K562 (cell line): Measurements from ENCODE around the gene PIGQ. TPM values are rescaled to one million over a fixed set of nuclear protein-coding genes. Genes with fewer than 3 reads are reported as not detected.

ENCODE experiments used
- ATAC-seq: fragments of 200-7000 bp; cut with Tn5 transposase; 3 replicates; pipeline ENCODE4 v1.9.1; 2020; ENCODE audit warnings: moderate library complexity
- BruUV-seq: library from RNA; stranded (reverse); fragments of 400-500 nt; replicated peaks from 2 replicates; lab custom pipeline; 2021; lab: Mats Ljungman, UMichigan
- CTCF ChIA-PET: fragments of 300-600 bp; formaldehyde crosslinking; extraction: SDS; loops from one replicate; lab custom pipeline; 2021; ENCODE audit warnings: low intra/inter-chr PET ratio; lab: Yijun Ruan, JAX
- POLR2A ChIA-PET: fragments of 300-600, 350-650 bp; sonication (Branson Sonifier 250); formaldehyde crosslinking; extraction: SDS; loops from one replicate; lab custom pipeline; 2021; ENCODE audit warnings: antibody characterized with exemption, inconsistent platforms; lab: Yijun Ruan, JAX
- DNase-seq, 4 experiments: peaks; one replicate each; pipeline versions ENCODE4 v3.0.0 to v3.0.0-alpha.2; 2011 to 2018; ENCODE audit warnings: low spot score in 3 of 4, mixed read lengths in 3 of 4; ENCODE audit errors: extremely low read depth in 1 of 4
- FAIRE-seq: peaks from 2 replicates; lab custom pipeline; 2011; peaks lifted over from hg19 to GRCh38; lab: Jason Lieb, UNC
- H2AFZ ChIP-seq: 2 replicates; pipeline ENCODE4 v1.6.0; 2011; ENCODE audit warnings: low read depth, low read length, control low read depth, inconsistent platforms
- H3K27ac ChIP-seq: fragments of 200-600 bp; 3 replicates; pipeline ENCODE4 v1.8.0; 2011; ENCODE audit warnings: low read depth, mild to moderate bottlenecking, control low read depth, inconsistent platforms, low read length, moderate library complexity, mixed read lengths; ENCODE audit errors: extremely low read depth
- H3K27me3 ChIP-seq, 2 experiments: fragments of 300-600 bp in 1 of 2; 2 replicates in 1 of 2; 3 replicates in 1 of 2; pipeline versions ENCODE4 v1.6.0 to v1.8.0; 2011; ENCODE audit warnings: inconsistent platforms in 2 of 2, low read length in 2 of 2, mild to moderate bottlenecking in 1 of 2, mixed read lengths in 1 of 2, moderate library complexity in 1 of 2; ENCODE audit not compliant: control insufficient read depth in 2 of 2, insufficient read depth in 2 of 2
- H3K36me3 ChIP-seq: fragments of 300-600 bp; 3 replicates; pipeline ENCODE4 v1.8.0; 2011; ENCODE audit warnings: mild to moderate bottlenecking, low read length, inconsistent platforms; ENCODE audit not compliant: control insufficient read depth, insufficient read depth
- H3K4me1 ChIP-seq, 2 experiments: fragments of 200-600 bp in 1 of 2; replicated peaks in 1 of 2; 2 replicates in 1 of 2; 3 replicates in 1 of 2; pipeline versions ENCODE4 v1.5.1 to v1.8.0; 2011; ENCODE audit warnings: inconsistent platforms in 2 of 2, low read length in 2 of 2, mild to moderate bottlenecking in 1 of 2, mixed read lengths in 1 of 2, moderate library complexity in 1 of 2; ENCODE audit not compliant: control insufficient read depth in 2 of 2, insufficient read depth in 2 of 2
- H3K4me2 ChIP-seq: 2 replicates; pipeline ENCODE4 v1.6.1; 2011; ENCODE audit warnings: low read length, control low read depth, inconsistent platforms, mixed read lengths; ENCODE audit not compliant: insufficient read depth
- H3K4me3 ChIP-seq: fragments of 200-600 bp; sonication (generic), shearing (Covaris generic); 2 replicates; pipeline ENCODE4 v1.5.1; 2016; ENCODE audit warnings: control low read depth, inconsistent platforms
- H3K79me2 ChIP-seq: fragments of 200-600 bp; 3 replicates; pipeline ENCODE4 v1.8.0; 2011; ENCODE audit warnings: low read length, inconsistent platforms; ENCODE audit not compliant: control insufficient read depth, insufficient read depth
- H3K9ac ChIP-seq, 2 experiments: 2 replicates each; pipeline versions ENCODE4 v1.6.0 to v1.6.1; 2011; ENCODE audit warnings: low read depth in 2 of 2, low read length in 2 of 2, control low read depth in 1 of 2, inconsistent platforms in 1 of 2, mild to moderate bottlenecking in 1 of 2, mixed read lengths in 1 of 2; ENCODE audit not compliant: insufficient read depth in 1 of 2
- H3K9me1 ChIP-seq: one replicate; pipeline ENCODE4 v1.6.0; 2011; ENCODE audit warnings: inconsistent platforms, mild to moderate bottlenecking, low read length, moderate library complexity; ENCODE audit not compliant: control insufficient read depth, insufficient read depth
- H3K9me3 ChIP-seq: replicated peaks from 2 replicates; pipeline ENCODE4 v1.5.1; 2011; ENCODE audit warnings: low read depth, low read length, inconsistent platforms; ENCODE audit not compliant: control insufficient read depth, insufficient read depth
- H4K20me1 ChIP-seq: replicated peaks from 2 replicates; pipeline ENCODE4 v1.6.1; 2011; ENCODE audit warnings: low read length, inconsistent platforms, mixed read lengths; ENCODE audit not compliant: control insufficient read depth, insufficient read depth
- KDM2B ChIP-seq: fragments of 250-450 bp; sonication (Bioruptor Pico); IDR thresholded peaks from 2 replicates; pipeline ENCODE4 v1.8.0; 2021; ENCODE audit warnings: mild to moderate bottlenecking, moderate library complexity
- MYNN ChIP-seq, 2 experiments: sonication (generic); formaldehyde crosslinking in 1 of 2; IDR thresholded peaks; 2 replicates each; pipeline versions ENCODE4 v1.5.0 to v1.6.1; 2016 to 2020; ENCODE audit warnings: antibody characterized with exemption in 1 of 2, missing genetic modification reagents in 1 of 2
- POLR2G ChIP-seq: fragments of 200-400 bp; formaldehyde crosslinking; IDR thresholded peaks from 2 replicates; pipeline ENCODE4 v1.6.1; 2017; ENCODE audit warnings: low read depth, mild to moderate bottlenecking, antibody characterized with exemption, low read length, moderate library complexity
- RBFOX2 ChIP-seq: fragments of 200-400 bp; formaldehyde crosslinking; IDR thresholded peaks from 2 replicates; pipeline ENCODE4 v1.6.1; 2017; ENCODE audit warnings: low read depth, mild to moderate bottlenecking, low read length, moderate library complexity
- RNF2 ChIP-seq: sonication (generic); IDR thresholded peaks from 2 replicates; pipeline ENCODE4 v1.6.1; 2016
- ZNF124 ChIP-seq: sonication (generic); formaldehyde crosslinking; IDR thresholded peaks from 2 replicates; pipeline ENCODE4 v1.8.1; 2022; ENCODE audit warnings: missing genetic modification reagents
- ZNF184 ChIP-seq: sonication (generic); formaldehyde crosslinking; IDR thresholded peaks from 2 replicates; pipeline ENCODE4 v1.5.0; 2020; ENCODE audit warnings: missing genetic modification reagents
- ZNF707 ChIP-seq: fragments of 250-450 bp; sonication (Bioruptor Pico); conservative IDR thresholded peaks from 2 replicates; pipeline ENCODE4 v1.8.0; 2022; ENCODE audit warnings: inconsistent platforms, mild to moderate bottlenecking, moderate library complexity
- WGBS: fragments of 100-300 bp; shearing (Covaris generic); methylation state at CpG from one replicate; pipeline ENCODE4 v1.1.6; 2016; ENCODE audit warnings: low coverage, mixed read lengths; ENCODE audit not compliant: insufficient coverage; ENCODE audit errors: missing lambda C conversion rate; 5-methylcytosine and 5-hydroxymethylcytosine counted together
- in situ Hi-C: fragments of 300-500 bp; cut with MboI; formaldehyde crosslinking; loops from 4 replicates; pipeline ENCODE4 v1.15.0; 2018; ENCODE audit warnings: inconsistent platforms, mixed read lengths
- intact Hi-C: fragments of 100-400 bp; cut with micrococcal nuclease; formaldehyde crosslinking; loops from 2 replicates; pipeline ENCODE4 v1.14.2; 2022
- polyA plus RNA-seq, 8 experiments: library from polyadenylated mRNA; depleted of rRNA in 4 of 8; stranded (reverse) in 5 of 8; unstranded in 3 of 8; fragments of >200 nt; fragmentation: Nextera tagmentation in 2 of 8; fragmentation: Illumina TruSeq in 1 of 8; extraction: Ambion mirVana in 2 of 8; extraction: Trizol in 1 of 8; gene quantifications; 2 replicates each; pipeline versions ENCODE4 v1.2.1 to v1.2.3, GENCODE V29; 2011 to 2014; ENCODE audit warnings: inconsistent platforms in 1 of 8, missing spikeins in 1 of 8
- total RNA-seq, 7 experiments: library from RNA; depleted of rRNA in 6 of 7; stranded (reverse); fragments of >200 nt in 6 of 7; fragmentation: Illumina TruSeq in 2 of 7; extraction: Trizol in 2 of 7; gene quantifications; 2 replicates each; pipeline versions ENCODE4 v1.2.1 to v1.2.3, GENCODE V29; 2011 to 2021; ENCODE audit warnings: low replicate concordance in 1 of 7

The PIGQ gene
- total and polyA plus RNA-seq, 9 of the 15 experiments (the other 6 are each of a cell fraction or from before 2014, with no cell fraction given) = 0.20 to 49.6 (median 11.7) TPM

- Histone ChIP-seq H3K27me3 (no peaks in the 10 kb centered on the region), H2AFZ (no peak overlapping the region), H3K79me2 (peaks cover 46% of the 10 kb centered on the region), H3K4me3 (no peak overlapping the region), H3K4me2 (no peak overlapping the region), H3K9ac (peak overlapping the region in 1 of 2 experiments; percentile 50; a peak in 2 of 4 replicates), H4K20me1 (peaks cover 3% of the 10 kb centered on the region; the same call in 1 of the 2 replicates), H3K4me1 (peaks cover 26 to 84% of the 10 kb centered on the region in 2 experiments), H3K9me1 (peaks cover 6% of the 10 kb centered on the region), H3K27ac (no peak overlapping the region), H3K9me3 (no peaks in the 10 kb centered on the region), H3K36me3 (peaks cover 16% of the 10 kb centered on the region; the same call in 2 of the 3 replicates)
- intact Hi-C loops (loop anchor here (5.0 kb wide), 1 partner anchor 43 kb away; the partner anchor contains the start of genes NHLRC4 and PIGQ), in situ Hi-C loops (no loop called here)
- WGBS = 91% methylated on average over 21 of the region's 24 CpGs
- TF ChIP-seq RBFOX2 (peak; percentile 34; the same call in 1 of the 2 replicates), MYNN (IDR thresholded peaks at IDR 0.05) (0 out of 2 replicates have a peak, but pooled peaks have one; percentile 6), MYNN (CRISPR knock-in tag; IDR thresholded peaks at IDR 0.05) (no peak), ZNF184 (CRISPR knock-in tag) (no peak), ZNF707 (no peak), POLR2G (peak; percentile 46; the same call in 1 of the 2 replicates), RNF2 (no peak), KDM2B (CRISPR knock-in tag) (no peak), ZNF124 (CRISPR knock-in tag) (no peak)
- ATAC-seq (no peak), FAIRE-seq (no peak), DNase-seq (no peak)
- ChIA-PET POLR2A (interaction anchor here (1.0 kb wide), 1 partner anchor 14 kb away, joined by 3 read pairs; no protein-coding TSS in a partner anchor), CTCF (no interaction called here)
- no TSS peak for BruUV-seq
Measured at GRCh38 chr16:524274-525040, 45.3 kb upstream of the PIGQ start.
